A673 (cell line): ENCODE data around the gene MVB12B. TPM values are rescaled to one million over a fixed set of nuclear protein-coding genes. Genes with fewer than 3 reads are reported as not detected.

Source experiments
- BruUV-seq: library from RNA; stranded (reverse); fragments of 400-500 nt; replicated peaks from 2 replicates; lab custom pipeline; 2021; lab: Mats Ljungman, UMichigan
- CTCF ChIA-PET: fragments of 300-600 bp; sonication (Branson Sonifier 250); formaldehyde crosslinking; loops from one replicate; lab custom pipeline; 2022; ENCODE audit warnings: antibody characterized with exemption; lab: Charles Lee
- POLR2A ChIA-PET: fragments of 300-600 bp; sonication (Branson Sonifier 250); formaldehyde crosslinking; loops from one replicate; lab custom pipeline; 2022; ENCODE audit warnings: antibody characterized with exemption; ENCODE audit not compliant: low non-redundant PET; lab: Charles Lee
- DNase-seq: peaks from one replicate; pipeline ENCODE4 v3.0.0-alpha.2; 2015; ENCODE audit warnings: low spot score
- H3K27ac ChIP-seq: fragments of 200-600 bp; sonication (generic); 2 replicates; pipeline ENCODE4 v1.5.1; 2016; ENCODE audit warnings: mixed run types, low read depth, mild to moderate bottlenecking, mixed read lengths, antibody characterized with exemption, low read length; ENCODE audit not compliant: poor library complexity, severe bottlenecking
- H3K27me3 ChIP-seq: fragments of 200-600 bp; sonication (generic); replicated peaks from 2 replicates; pipeline ENCODE4 v1.6.1; 2017; ENCODE audit warnings: mixed run types, low read depth, mild to moderate bottlenecking, mixed read lengths, antibody characterized with exemption, low read length; ENCODE audit not compliant: insufficient read depth, poor library complexity
- H3K36me3 ChIP-seq: fragments of 200-600 bp; sonication (generic); 2 replicates; pipeline ENCODE4 v1.6.1; 2016; ENCODE audit warnings: mixed run types, mild to moderate bottlenecking, mixed read lengths, antibody characterized with exemption, low read length; ENCODE audit not compliant: insufficient read depth, poor library complexity, severe bottlenecking
- H3K4me1 ChIP-seq: fragments of 200-600 bp; sonication (generic); 2 replicates; pipeline ENCODE4 v1.6.1; 2017; ENCODE audit warnings: mixed run types, mild to moderate bottlenecking, mixed read lengths, antibody characterized with exemption, low read length; ENCODE audit not compliant: insufficient read depth, poor library complexity, severe bottlenecking
- H3K4me3 ChIP-seq: fragments of 200-600 bp; sonication (generic); 2 replicates; pipeline ENCODE4 v1.5.1; 2016; ENCODE audit warnings: low read depth, mixed run types, mild to moderate bottlenecking, mixed read lengths, low read length; ENCODE audit not compliant: poor library complexity, severe bottlenecking
- H3K9me3 ChIP-seq: fragments of 200-600 bp; sonication (generic); 2 replicates; pipeline ENCODE4 v1.6.1; 2016; ENCODE audit warnings: mixed run types, low read depth, mild to moderate bottlenecking, mixed read lengths, antibody characterized with exemption, low read length; ENCODE audit not compliant: poor library complexity, severe bottlenecking
- EZH2 ChIP-seq: fragments of 200-600 bp; sonication (generic); IDR thresholded peaks from 2 replicates; pipeline ENCODE4 v1.6.1; 2017; ENCODE audit warnings: borderline replicate concordance, low read depth, mild to moderate bottlenecking, mixed read lengths, antibody characterized with exemption, low read length; ENCODE audit not compliant: poor library complexity, severe bottlenecking
- intact Hi-C: fragments of 100-400 bp; cut with micrococcal nuclease; formaldehyde crosslinking; loops from one replicate; pipeline ENCODE4 v1.10.0; 2022; ENCODE audit not compliant: unreplicated experiment
- total RNA-seq: library from RNA; stranded (reverse); gene quantifications from 2 replicates; pipeline ENCODE4 v1.2.3, GENCODE V29; 2021
- TF ChIP-seq, protein P1 (sequence below): fragments of 300-800, 200-600 bp; sonication (generic); conservative IDR thresholded peaks from 2 replicates; pipeline ENCODE4 v1.5.1; 2017; ENCODE audit warnings: low read depth, mild to moderate bottlenecking, antibody characterized with exemption, low read length, moderate library complexity, mixed read lengths

Gene MVB12B
- total RNA-seq, 1 experiment from 2014 or later = 12.3 TPM

DNA sequence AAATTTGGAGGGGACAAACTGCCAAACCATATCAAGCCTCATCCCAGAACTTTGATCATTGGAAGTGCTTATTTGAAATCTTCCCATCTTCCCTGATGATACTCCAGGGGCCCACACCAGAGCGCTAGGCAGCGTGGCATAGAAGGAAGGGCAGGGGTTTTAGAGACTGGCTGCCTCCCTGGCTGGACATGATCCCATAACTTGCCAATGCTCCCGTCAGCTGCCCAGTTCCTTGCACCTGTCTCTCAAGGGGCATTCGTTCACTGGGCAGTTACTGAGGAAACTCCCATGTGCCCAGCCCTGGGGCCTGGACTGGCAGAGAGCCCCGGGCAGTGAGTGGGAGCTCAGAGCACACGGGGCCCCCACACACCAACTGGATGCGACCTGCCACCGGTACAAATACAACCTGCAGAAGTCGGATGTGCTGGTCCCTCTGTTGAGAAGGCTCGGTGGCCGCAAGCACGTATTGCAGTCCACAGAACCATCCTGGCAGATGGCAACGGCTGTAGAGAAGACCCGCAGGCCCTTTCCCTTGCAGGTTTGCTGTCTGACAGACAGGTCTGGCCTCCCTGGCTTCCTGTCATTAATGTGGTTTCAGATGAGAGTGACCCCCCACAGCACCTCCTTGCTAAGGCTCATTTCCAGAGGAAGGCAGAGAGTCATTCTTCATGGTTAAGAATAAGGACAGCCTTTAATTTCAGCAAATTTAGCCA, 122.4 kb downstream of the MVB12B start:
- Histone ChIP-seq H3K4me1 (no peaks in the 10 kb centered on the region), H3K9me3 (no peaks in the 10 kb centered on the region), H3K27me3 (no peaks in the 10 kb centered on the region), H3K4me3 (no peak overlapping the region), H3K36me3 (no peaks in the 10 kb centered on the region), H3K27ac (no peak overlapping the region)
- no peak for DNase-seq
- no TSS peak for BruUV-seq
- ChIA-PET POLR2A (no interaction called here), CTCF (no interaction called here)
- TF ChIP-seq, protein P1, sequence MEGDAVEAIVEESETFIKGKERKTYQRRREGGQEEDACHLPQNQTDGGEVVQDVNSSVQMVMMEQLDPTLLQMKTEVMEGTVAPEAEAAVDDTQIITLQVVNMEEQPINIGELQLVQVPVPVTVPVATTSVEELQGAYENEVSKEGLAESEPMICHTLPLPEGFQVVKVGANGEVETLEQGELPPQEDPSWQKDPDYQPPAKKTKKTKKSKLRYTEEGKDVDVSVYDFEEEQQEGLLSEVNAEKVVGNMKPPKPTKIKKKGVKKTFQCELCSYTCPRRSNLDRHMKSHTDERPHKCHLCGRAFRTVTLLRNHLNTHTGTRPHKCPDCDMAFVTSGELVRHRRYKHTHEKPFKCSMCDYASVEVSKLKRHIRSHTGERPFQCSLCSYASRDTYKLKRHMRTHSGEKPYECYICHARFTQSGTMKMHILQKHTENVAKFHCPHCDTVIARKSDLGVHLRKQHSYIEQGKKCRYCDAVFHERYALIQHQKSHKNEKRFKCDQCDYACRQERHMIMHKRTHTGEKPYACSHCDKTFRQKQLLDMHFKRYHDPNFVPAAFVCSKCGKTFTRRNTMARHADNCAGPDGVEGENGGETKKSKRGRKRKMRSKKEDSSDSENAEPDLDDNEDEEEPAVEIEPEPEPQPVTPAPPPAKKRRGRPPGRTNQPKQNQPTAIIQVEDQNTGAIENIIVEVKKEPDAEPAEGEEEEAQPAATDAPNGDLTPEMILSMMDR = no peak
- no peak for TF ChIP-seq EZH2
- intact Hi-C loops = no loop called here

DNA sequence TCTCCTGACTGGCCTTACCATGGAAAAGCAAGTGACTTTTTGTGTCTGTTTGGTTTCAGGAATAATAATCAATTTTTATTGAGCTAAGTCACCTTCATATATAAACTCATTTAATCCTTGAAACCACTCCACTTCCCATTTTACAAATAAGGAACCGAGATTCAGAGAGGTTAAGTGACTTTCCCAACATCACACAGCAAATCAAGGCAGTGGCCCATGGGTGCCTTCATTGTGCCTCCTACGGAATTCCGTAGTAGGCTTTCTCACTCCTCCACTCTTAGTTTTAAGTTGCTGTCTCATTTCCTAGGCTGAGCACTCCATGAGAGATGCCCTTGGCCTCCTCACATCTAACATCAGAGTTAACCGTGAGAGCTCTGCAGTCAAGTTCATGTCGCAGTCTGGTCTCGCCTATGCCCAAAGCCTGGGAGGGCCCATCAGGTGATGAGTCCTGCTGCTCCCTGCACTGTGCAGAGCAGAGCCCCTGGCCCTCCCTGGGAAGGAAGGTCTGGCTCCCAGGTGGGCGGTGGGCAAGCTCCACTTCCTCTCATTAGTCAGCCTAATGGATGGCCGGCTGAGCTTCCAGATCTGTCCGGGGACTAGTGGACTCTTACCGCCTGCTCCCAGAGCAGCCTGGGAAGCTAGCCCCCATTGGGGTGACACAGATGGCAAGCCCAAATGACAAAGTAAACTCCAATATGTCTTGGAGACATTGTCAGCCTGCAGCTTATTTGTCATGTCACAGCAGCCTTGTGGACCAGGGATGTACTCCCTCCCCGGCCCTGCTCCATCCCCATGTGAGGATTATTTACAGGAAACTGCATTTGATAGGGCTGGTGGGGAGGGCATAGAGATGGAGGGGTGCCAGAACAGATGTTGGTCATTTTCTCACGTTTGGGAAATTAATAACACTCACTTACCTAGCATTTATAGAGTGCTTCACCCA, 123.4 kb downstream of the MVB12B start:
- Histone ChIP-seq H3K36me3 (no peaks in the 10 kb centered on the region), H3K4me1 (no peaks in the 10 kb centered on the region), H3K9me3 (no peaks in the 10 kb centered on the region), H3K4me3 (no peak overlapping the region), H3K27me3 (no peaks in the 10 kb centered on the region), H3K27ac (no peak overlapping the region)
- ChIA-PET POLR2A (no interaction called here), CTCF (no interaction called here)
- no peak for DNase-seq
- no peak for TF ChIP-seq EZH2
- TF ChIP-seq, protein P1 = no peak
- intact Hi-C loops = no loop called here
- BruUV-seq = no TSS peak

DNA sequence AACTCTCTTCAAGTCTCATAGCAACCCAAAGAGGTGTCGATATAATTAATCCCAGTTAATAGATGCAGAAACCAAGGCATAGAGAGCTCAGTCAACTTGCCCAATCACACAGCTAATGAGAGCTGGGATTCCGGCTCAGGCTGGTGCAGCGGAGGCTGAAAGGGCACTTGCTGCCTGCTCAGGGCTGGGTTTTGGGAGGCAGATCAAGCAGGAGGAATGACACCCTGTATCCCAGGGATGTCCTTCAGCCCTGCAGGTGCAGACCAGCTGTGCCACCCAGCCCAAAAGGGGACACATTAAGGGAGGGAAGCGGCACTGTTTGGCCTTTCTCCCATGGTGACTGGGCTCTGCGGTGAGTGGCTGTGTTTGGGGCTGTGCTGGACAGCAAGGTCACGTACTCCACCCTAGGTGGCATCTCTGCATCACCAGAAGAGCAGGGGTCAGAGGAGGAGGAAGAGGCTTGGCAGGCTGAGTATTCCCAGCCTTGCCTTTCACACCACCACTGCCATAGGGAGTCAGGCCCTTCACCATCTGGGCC, 124.1 kb downstream of the MVB12B start:
- intact Hi-C loops = no loop called here
- Histone ChIP-seq H3K27me3 (no peaks in the 10 kb centered on the region), H3K36me3 (no peaks in the 10 kb centered on the region), H3K9me3 (no peaks in the 10 kb centered on the region), H3K27ac (no peak overlapping the region), H3K4me1 (no peaks in the 10 kb centered on the region), H3K4me3 (no peak overlapping the region)
- BruUV-seq = no TSS peak
- ChIA-PET CTCF (no interaction called here), POLR2A (no interaction called here)
- no peak for DNase-seq
- TF ChIP-seq EZH2 = no peak
- TF ChIP-seq, protein P1 = no peak
